GM12873 (cell line): ENCODE measurements around the gene DOCK10.

Experiments
- TF ChIP-seq, protein P1 (sequence below): IDR thresholded peaks from 2 replicates; pipeline ENCODE4 v1.5.1; 2012; ENCODE audit warnings: low read depth, mild to moderate bottlenecking, moderate library complexity, low read length, control low read depth; ENCODE audit not compliant: insufficient read depth; ENCODE audit errors: missing control alignments

The DOCK10 gene

DNA sequence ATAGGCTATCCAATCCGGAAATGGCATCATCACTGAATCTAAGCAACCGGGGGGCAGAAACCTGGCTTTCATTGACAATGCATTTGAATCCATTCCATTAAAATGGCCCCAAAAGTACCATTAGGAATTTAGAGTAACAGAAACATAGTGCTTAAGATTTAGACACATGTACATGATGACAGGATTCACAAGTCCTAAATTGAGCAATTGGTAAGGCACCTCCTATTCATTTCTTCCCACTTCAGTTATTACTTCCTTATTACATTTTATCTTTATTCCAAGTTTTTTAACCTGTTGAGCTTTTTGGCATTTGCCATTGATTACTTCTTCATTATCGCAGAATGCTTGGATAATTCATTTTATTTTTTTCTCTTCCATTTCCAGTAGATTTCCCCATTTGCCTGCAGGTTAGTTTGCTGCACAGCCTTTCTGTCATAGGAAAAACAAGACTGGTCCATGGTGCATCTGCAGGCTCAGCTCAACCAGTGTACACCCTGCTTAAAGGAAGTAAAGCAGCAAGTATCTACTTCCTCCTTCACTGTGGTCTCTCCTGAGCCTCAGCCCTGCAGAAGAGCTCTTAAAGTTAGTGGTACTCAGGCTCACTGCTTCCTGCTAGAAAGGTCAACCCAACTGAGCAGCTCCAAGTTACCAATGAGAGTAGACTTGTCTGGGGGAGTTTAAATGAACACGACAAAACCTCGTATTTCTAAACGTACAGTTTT is 89.2 kb downstream of the DOCK10 start:
- TF ChIP-seq, protein P1, sequence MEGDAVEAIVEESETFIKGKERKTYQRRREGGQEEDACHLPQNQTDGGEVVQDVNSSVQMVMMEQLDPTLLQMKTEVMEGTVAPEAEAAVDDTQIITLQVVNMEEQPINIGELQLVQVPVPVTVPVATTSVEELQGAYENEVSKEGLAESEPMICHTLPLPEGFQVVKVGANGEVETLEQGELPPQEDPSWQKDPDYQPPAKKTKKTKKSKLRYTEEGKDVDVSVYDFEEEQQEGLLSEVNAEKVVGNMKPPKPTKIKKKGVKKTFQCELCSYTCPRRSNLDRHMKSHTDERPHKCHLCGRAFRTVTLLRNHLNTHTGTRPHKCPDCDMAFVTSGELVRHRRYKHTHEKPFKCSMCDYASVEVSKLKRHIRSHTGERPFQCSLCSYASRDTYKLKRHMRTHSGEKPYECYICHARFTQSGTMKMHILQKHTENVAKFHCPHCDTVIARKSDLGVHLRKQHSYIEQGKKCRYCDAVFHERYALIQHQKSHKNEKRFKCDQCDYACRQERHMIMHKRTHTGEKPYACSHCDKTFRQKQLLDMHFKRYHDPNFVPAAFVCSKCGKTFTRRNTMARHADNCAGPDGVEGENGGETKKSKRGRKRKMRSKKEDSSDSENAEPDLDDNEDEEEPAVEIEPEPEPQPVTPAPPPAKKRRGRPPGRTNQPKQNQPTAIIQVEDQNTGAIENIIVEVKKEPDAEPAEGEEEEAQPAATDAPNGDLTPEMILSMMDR = no peak

DNA sequence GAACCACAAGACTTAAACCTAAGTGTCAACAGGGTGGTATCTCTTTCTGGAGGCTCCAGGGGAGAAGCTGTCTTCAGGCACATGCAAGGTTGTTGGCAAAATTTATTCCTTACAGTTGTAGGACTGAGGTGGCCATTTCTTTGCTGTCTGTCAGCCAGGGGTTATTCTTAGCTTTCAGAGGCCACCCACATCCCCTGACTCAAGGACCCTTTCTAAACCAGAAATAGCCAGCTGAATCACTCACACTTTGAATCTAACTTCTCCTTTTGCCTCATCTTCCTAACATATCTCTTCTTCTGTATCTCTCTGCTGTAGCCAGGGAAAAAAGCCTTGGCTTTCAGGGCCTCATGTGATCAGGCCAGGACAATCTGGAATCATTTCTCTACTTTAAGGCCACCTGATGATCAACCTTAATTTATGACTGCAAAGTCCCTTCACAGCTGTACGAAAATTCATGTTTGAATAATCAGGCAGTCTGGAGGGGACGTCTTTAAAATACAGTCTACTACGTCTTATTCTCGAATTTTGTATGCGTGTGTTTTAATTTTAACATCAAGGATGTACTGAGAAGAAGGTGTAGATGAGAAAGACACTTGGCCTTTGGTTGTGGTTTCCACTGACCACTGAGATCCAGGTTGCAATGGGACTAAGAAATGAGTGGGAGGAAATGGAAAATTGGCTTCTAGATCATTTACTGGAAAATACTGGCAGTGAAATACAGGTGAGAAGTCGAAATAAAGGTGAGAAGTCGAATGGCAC is 90.4 kb downstream of the DOCK10 start:
- TF ChIP-seq, protein P1 = no peak

DNA sequence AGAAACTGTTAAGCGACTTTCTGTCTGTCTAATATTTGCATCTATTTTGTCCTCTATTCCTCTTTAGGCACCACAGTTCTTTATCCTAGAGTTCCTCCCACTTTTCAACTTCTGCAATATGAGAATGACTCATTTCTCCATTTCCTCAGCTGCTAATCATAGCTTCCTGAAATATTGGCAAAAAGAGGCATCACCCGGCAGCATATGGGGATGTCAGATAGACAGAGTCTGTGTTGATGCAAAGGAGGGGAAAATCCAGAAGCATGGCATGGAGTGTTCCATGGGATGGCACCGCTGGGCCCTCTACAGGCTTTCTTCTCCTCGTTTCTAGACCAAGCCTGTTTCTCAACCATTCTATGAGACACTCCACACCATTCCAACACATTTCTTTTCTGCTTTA is 93.4 kb downstream of the DOCK10 start:
- TF ChIP-seq, protein P1 = no peak

DNA sequence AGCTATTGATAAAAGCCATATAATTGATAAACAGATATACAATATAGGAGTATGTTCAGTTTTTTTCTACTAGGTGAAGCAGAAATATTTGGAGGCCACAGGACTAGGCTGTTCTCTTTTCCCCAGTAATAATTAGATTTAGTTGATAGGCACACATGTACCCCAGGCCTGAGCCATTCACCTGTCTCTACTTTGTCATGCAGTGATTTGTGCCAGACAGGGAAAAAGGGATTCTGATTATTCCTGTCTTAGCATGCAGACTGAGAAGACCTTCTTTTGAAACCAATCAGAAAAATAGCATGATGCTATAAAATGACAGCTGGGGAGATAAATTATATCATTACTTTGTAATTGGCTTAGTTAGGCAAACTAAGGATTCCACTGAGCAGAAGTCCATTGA is 94.3 kb downstream of the DOCK10 start:
- TF ChIP-seq, protein P1 = no peak

DNA sequence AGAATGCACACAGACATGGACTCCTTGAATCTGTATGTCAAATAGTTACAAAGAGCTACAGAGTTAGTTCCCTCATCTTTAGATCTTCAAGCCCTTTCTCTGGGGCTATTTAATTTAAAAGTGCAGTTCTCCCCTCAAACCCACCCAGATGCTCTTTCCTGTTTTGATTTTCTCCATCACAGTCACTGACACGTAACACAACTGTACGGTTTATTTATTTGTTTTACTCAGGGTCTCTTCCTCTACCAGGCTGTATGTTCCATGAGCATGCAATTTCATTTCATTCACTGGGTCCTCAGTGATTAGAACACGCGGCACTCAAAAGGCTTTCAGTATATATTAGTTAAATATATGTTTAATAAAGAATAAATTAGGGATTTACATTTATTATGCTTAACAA is 94.7 kb downstream of the DOCK10 start:
- TF ChIP-seq, protein P1 = no peak

DNA sequence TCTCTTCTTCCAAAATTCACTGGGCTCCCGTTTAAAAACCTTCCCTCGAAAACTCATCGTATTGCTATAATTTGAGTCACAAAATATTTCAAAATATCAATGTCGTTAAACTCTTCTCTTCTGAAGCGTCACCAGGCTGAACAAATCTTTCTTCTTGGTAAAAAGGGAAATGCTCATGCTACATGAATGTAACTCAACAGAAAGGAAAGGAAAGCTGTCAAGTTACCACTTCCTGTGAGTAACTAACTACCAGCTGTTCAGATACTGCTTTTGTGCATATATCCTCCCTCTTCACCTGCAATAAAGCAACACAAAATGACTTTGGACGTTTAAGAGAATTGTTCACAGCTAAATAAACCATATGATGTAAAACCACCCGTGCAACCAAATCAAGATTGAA is 95.4 kb downstream of the DOCK10 start:
- TF ChIP-seq, protein P1 = no peak

DNA sequence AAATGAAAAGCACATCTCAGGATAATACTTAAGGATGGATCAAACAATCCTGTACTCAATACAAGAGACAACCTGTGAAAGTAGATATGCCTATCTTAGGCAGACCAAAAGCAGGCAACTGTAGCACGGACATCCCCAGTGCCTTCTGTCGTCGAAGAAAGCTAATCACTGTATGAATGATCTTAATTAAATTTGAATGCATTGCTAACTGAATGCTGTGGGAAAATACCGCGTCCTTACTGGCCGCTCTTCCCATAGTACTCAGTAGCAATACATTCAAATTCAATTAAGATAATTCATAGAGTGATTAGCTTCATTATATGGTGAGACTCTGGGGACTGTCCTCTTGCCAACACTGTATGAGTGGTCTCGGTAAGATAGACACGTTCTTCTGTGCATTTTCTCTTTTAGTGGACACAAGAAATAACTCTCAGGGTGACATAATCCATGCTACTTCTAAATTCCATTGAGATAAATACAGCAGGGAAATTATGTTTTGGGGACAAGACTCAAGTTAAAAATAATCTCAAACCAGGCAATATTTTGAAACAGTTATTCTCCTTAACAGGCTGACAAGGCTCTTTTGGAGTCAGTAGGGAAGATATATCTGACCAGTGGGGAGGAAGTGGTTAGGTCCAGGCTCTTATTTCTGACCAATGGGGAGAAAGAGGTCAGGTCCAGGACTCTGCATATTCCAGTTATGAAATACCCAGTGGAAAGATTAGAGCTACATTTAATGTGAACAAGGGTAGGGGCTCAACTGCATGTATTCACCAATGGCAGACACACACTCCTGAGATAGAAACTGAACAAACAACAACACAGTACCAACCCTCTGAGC is 97.3 kb downstream of the DOCK10 start:
- TF ChIP-seq, protein P1 = no peak
